ENCODE measurements around the gene GPR4.
A peak's percentile ranks its signal among the peaks of the same experiment; 100 is the strongest.
"Not testable (repeated sequence)": the region's sequence is repeated elsewhere in the genome, so short reads cannot be mapped to it uniquely, and the experiment has no call there.

GPR4 gene
- total RNA-seq = 0 to 0.04 reads per million in 2 donors

DNA sequence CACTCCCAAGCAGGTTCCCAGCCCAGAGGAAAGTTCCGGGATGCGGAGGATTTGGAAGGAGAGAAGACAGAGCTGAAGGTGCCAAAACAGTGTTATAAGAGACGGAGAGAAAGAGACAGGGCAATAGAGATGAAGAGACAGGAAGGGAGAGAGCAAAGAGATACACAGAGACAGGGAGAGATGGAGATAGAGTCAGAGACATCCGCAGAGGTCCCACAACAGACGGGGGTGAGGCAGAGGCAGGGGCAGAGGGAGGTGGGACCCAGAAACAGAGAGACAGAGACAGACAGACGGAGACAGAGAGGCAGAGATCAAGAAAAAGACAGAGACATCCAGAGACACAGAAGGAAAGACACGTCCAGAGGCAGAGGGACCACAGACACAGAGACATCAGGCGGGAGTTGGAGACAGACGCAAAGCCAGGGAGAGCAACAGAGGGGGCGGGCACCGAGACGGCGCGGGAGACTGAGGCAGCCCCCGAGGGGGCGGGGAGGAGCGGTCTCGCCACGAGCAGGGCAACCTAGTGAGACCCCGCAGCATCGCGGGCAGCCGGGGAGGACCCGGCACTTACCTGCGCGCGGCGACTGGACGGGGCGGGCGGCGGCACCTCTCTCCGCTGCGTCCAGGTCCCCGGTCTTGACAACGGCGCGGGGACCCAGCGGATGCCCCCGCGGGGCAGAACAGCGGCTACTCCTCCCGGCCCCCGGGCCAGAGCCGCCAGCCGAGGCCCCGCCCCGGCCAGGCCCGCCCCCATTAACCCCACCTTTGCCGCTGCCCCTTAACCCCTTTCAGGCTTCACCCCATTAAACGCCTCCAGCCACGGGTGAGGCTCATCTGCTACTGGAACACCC lies at the start of gene GPR4:
Gene GPR4, minus strand, starts transcription at position 689 of the 851 bp plus-strand sequence. CDS start 10,346 bp downstream, outside the sequence.
- DNase-seq = no peak

- no peak for DNase-seq
Measured at GRCh38 chr19:45650722-45651121, 48.7 kb upstream of the GPR4 start.

GRCh38 chr19:45646345-45646698 lies 44.3 kb upstream of the GPR4 start:
- no peak for DNase-seq

- no peak for DNase-seq
Measured at GRCh38 chr19:45645631-45646344, 43.8 kb upstream of the GPR4 start.

DNA sequence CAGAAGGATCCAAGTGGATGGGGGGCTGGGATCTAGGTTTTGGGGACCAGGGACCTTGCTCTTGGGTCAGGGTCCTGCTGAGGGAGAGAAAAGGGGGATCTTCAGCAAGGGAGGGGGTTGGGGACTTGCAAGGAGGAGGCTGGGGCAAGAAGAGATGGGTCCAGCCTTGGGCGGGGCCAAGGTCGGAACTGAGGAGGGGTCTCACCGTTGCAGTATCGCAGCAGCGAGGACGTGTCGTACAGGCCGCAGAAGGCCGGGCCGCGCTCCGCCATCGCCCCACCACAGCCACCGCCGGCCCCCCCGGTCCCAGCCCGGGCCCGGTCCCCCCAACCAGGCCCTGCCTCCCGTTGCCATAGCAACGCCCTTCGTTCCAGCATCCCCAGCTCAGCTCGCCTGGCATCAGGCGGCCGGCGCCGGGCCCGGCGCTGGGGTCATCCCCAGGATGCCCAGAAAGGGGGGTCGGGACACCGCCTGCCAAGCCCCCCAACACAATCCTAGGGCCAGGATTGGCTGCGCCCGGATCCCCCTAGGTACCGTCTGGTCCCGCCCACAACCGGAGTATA lies 43.1 kb upstream of the GPR4 start:
- peak; percentile 43 for DNase-seq

DNA sequence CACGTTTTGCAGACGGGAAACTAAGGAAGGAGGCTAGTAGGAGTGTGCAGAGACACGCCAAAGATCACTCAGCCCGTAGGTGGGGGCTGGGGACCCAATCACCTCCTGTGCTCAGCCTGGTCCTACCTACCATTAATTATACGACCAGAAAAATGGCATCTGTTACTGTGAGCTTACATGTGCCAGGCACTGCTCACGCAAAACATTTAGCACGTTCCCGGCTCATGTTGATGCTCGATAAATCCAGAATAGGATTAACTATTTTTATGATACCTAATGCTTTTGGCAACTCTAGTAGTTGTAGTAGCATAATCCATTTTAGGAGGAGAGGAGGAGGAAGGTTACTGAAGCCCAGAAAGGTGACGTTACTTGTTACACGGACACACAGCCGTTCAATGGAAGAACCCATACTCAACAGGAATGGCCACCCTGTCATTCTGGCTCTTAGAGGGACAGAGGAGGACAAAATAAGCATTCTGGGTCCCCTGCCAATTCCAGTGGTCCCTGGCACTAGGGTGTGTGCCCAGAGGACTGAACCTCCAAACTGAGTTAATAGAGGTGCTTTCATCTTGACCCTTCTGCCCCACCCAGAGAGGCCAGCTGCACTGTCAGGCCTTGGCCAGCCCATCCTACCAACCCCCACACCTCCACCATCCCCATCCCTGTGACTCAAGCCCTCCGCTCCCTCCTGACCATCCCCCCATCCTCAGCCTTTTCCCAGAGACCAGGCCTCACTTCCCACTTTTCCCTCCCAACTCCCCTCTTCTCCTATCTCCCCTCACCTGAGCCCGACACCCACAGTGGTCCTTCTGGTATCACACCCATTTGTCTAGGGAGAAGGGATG lies 42.1 kb upstream of the GPR4 start:
- no peak for DNase-seq

GRCh38 chr19:45643024-45643926 lies 41.3 kb upstream of the GPR4 start:
- peak; percentile 63 for DNase-seq

DNA sequence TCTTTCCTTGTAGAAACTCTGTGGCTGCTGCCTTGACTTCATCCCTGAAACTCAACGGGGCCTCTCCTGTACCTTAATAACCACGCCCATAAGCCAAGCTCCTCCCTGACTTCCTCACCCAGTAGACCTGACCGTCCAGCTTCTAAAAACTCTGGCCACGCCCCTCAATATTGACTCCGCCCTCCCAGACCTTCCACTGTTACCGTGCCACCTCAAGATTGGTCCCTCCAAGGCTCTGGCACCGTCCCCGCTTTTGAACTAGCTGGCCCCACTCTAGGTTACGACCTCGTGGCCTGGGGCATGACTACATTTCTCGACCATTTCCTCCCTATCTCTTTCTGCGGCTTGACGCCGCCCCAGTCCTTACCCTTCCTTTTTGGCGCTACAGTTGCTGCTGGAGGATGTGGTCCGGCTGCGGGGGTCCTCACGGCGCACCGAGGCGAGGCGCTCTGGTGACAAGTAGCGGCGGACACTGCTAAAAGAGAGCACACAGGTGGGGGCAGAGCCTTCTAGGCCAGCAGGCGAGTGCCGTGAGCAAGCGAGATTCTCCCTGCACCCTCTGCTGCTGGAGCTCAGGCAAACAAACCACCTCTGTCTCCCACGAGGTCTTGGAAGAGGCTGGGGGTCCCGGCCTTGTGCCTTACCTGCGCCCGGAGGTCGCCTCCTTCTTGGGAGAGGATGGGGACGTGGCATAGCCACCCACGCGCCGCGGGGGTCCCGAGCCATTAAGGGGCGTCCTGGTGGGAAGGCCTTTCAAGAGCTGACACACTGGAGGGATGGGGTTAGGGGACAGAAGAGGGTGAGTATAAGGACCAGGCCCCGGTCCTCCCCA lies 39.5 kb upstream of the GPR4 start:
- DNase-seq = peak; percentile 26

GRCh38 chr19:45640849-45641273 lies 38.8 kb upstream of the GPR4 start:
- no peak for DNase-seq

GRCh38 chr19:45638930-45639729 lies 37.1 kb upstream of the GPR4 start, which contains the start of gene EML2:
TSS of gene EML2 (minus strand) at chr19:45639397. CDS start at chr19:45639376, 21 bp downstream.
- peak; percentile 28 for DNase-seq

DNA sequence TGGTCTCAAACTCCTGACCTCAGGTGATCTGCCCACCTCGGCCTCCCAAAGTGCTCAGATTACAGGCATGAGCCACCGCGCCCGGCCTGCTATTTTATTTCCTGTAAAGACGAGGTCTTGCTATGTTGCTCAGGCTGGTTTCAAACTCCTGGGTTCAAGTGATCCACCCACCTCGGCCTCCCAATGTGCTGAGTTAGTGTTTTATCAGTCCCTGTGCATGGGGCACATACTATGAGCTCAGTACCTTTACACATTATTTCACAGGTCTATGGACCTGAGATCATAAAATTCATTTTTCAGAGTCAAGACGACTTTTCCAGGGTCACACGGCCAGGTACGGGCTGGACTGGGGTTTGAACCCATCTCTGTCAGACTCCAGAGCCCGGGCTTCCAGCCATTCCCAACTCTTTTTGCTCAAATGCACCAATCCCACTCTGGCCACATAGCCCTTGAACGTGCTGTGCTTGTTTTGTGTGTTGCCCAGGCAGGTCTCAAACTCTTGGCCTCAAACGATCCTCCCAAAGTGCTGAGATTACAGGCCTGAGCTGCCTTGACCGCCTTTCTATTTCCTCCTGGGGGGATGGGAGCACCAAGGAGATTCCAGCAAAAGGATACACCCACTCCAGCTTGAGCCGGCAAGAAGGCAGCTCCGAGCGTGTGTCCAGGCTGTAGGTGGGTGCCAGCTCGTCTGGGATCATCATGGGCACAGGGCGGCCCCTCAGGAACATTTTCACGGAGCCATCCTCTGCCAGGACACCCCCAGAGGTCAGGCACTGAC lies 36.1 kb upstream of the GPR4 start:
- DNase-seq = no peak

- no peak for DNase-seq
Measured at GRCh38 chr19:45636902-45637301, 34.9 kb upstream of the GPR4 start.

- no peak for DNase-seq
Measured at GRCh38 chr19:45636275-45636674, 34.3 kb upstream of the GPR4 start.

DNA sequence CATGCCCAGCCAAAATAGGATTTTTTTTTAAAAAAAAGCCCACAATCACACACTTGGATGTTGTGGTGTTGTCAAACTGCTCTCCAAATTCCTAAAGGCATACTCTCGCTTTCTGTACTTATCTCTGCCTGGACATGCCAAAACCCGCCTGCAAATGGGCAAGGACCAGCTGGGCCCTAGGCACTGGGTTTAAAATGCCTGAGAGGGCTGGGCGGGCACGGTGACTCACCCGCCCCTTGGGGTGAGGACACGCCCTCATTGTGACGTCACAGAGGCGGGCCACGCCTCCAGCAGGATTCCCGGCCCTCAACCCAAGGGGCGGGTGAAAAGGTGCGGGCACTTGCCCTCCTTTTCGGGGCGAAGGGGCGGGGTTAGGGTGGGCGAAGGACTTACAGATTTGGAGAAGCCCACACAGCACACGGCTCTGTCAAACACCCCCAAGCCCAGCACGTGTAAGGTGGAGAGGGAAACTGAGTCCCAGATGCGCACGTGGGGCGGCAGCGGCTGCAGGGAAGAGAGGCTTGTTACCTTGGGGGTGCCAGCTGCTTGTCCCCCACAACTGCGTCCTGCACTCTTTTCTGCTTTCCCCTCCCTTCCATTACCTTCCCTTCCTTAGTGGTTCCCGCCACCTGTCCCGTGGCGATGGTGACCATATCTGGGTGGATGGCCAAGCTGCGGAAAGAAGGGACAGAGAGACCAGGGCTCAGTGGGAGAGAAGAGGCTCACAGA lies 30.6 kb upstream of the GPR4 start:
- DNase-seq = no peak

DNA sequence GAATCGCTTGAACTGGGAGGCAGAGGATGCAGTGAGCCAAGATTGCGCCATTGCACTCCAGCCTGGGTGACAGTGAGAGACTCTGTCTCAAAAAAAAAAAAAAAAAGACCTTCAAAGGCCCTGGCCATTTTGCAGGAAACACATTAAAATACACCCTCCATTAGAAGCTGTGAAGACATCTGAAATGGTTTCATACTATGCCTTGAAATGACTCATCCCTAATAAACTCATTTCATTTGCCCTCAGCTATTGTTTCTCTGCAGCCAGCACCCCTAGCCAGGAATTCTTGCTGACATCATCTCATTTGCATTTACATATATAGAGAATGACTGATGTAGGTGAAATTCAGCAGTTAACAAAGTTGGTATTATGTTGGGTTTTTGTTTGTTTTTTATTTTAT lies 28.5 kb upstream of the GPR4 start:
- no peak for DNase-seq

- no peak for DNase-seq
Measured at GRCh38 chr19:45629704-45630103, 27.7 kb upstream of the GPR4 start.

DNA sequence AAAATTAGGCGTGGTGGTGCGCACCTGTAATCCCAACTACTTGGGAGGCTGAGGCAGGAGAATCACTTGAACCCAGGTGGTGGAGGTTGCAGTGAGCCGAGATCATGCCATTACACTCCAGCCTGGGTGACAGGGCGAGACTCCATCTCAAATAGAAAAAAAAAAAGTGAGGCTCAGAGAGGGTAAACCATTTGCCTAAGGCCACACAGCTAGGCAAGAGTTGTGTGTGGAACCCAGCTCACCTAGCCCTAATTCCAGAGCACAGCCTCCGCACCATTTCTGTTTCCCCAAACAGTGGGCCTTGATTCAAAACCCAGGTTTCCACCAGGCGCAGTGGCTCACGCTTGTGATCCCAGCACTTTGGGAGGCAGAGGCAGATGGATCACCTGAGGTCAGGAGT lies 26.2 kb upstream of the GPR4 start:
- DNase-seq = not testable (repeated sequence)

DNA sequence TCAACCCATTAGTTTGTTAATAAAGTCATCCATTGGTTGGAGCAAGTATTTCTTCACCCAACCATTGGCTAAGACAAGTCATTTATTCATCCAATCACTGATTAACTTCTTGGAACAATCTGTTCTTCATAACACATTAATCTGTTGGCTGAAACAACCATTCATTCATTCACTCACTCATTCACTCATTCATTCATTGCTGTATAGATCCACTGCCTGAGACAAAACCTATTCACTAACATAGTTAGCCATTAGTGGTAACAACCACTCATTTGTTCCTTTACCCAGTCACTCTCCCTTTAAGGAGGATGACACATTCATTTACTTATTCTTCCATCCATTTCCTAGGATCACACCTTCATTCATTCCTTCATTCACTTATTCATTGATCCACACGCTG lies 22.0 kb upstream of the GPR4 start:
- DNase-seq = no peak
